ENCODE data around the gene COL9A1. TPM values are rescaled to one million over a fixed set of nuclear protein-coding genes. Genes with fewer than 3 reads are reported as not detected.
"Not testable (repeated sequence)": the region's sequence is repeated elsewhere in the genome, so short reads cannot be mapped to it uniquely, and the experiment has no call there.

COL9A1 gene
- polyA plus RNA-seq, 1 of the 3 experiments (the other 2 are of a cell fraction): 0.05 TPM

- no peak overlapping the region for H3K4me2 ChIP-seq
- H3K9me3 ChIP-seq: no peaks in the 10 kb centered on the region
- CTCF ChIA-PET: interaction anchor here (1.0 to 1.5 kb wide), 4 partner anchors 23 to 125 kb away, joined by 3 to 5 read pairs (median 4); no protein-coding TSS in a partner anchor
- POLR2A ChIA-PET: no interaction called here
- DNase-seq: no peak
- H3F3A ChIP-seq (replicated peaks; ENCODE audit: insufficient read depth): no peaks in the 10 kb centered on the region
- no peak overlapping the region for H2AFZ ChIP-seq (ENCODE audit: low read depth)
- H4K20me1 ChIP-seq (ENCODE audit: insufficient read depth): no peaks in the 10 kb centered on the region
- no peak overlapping the region for H3K9ac ChIP-seq
- H3K4me1 ChIP-seq (ENCODE audit: control insufficient read depth in 1 of 2, insufficient read depth in 2 of 2, low read depth in 1 of 2, low read length in 1 of 2): no peaks in the 10 kb centered on the region
- H3K9me2 ChIP-seq: no peaks in the 10 kb centered on the region
- H3K4me3 ChIP-seq (ENCODE audit: low read depth in 2 of 2, low read length in 1 of 2): no peak overlapping the region
- H3K27me3 ChIP-seq (ENCODE audit: insufficient read depth): no peaks in the 10 kb centered on the region
- no peaks in the 10 kb centered on the region for H3K36me3 ChIP-seq (replicated peaks in 1 of 2; ENCODE audit: control insufficient read depth in 1 of 2, insufficient read depth in 2 of 2, low read length in 1 of 2)
- no peaks in the 10 kb centered on the region for H3K79me2 ChIP-seq (ENCODE audit: insufficient read depth)
- H3K27ac ChIP-seq (ENCODE audit: low read depth in 2 of 2, low read length in 1 of 2): no peak overlapping the region
- 43% methylated on average over 1 of the region's 1 CpG for WGBS (ENCODE audit: low lambda C conversion rate)
- TF ChIP-seq, protein P1, sequence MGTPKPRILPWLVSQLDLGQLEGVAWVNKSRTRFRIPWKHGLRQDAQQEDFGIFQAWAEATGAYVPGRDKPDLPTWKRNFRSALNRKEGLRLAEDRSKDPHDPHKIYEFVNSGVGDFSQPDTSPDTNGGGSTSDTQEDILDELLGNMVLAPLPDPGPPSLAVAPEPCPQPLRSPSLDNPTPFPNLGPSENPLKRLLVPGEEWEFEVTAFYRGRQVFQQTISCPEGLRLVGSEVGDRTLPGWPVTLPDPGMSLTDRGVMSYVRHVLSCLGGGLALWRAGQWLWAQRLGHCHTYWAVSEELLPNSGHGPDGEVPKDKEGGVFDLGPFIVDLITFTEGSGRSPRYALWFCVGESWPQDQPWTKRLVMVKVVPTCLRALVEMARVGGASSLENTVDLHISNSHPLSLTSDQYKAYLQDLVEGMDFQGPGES (IDR thresholded peaks at IDR 0.05; ENCODE audit: low read depth, low read length): no peak
- TF ChIP-seq JUND (IDR thresholded peaks at IDR 0.05) (no peak), NFIC (IDR thresholded peaks at IDR 0.05; ENCODE audit: borderline replicate concordance) (no peak), GATA2 (CRISPR knock-in tag; IDR thresholded peaks at IDR 0.05) (no peak), EP300 (IDR thresholded peaks at IDR 0.05; ENCODE audit: borderline replicate concordance in 1 of 2, low read depth in 1 of 2, low read length in 1 of 2) (no peak), RFX5 (IDR thresholded peaks at IDR 0.05; ENCODE audit: low read length) (no peak), FOXJ3 (CRISPR knock-in tag; IDR thresholded peaks at IDR 0.05) (no peak), GABPA (IDR thresholded peaks at IDR 0.05; ENCODE audit: low read depth) (no peak), ELF1 (IDR thresholded peaks at IDR 0.05) (no peak), TEAD4 (IDR thresholded peaks at IDR 0.05; ENCODE audit: borderline replicate concordance, insufficient read depth) (no peak), FOXM1 (IDR thresholded peaks at IDR 0.05; ENCODE audit: low read depth) (no peak), CTCF (IDR thresholded peaks at IDR 0.05) (no peak), NRF1 (IDR thresholded peaks at IDR 0.05; ENCODE audit: low read depth, low read length) (no peak), TAF1 (IDR thresholded peaks at IDR 0.05; ENCODE audit: borderline replicate concordance, low read depth, low read length) (no peak), RXRA (IDR thresholded peaks at IDR 0.05; ENCODE audit: borderline replicate concordance, low read depth) (no peak)
- TF ChIP-seq, protein P2, sequence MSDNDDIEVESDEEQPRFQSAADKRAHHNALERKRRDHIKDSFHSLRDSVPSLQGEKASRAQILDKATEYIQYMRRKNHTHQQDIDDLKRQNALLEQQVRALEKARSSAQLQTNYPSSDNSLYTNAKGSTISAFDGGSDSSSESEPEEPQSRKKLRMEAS (IDR thresholded peaks at IDR 0.05; ENCODE audit: low read depth): no peak
Observed at GRCh38 chr6:70345619-70346018, 42.7 kb upstream of the COL9A1 start.

GRCh38 chr6:70343313-70343712 is 40.4 kb upstream of the COL9A1 start:
- Histone ChIP-seq H3K36me3 (replicated peaks in 1 of 2; ENCODE audit: control insufficient read depth in 1 of 2, insufficient read depth in 2 of 2, low read length in 1 of 2) (no peaks in the 10 kb centered on the region), H3K4me2 (no peak overlapping the region), H3K9me3 (no peaks in the 10 kb centered on the region), H4K20me1 (ENCODE audit: insufficient read depth) (no peaks in the 10 kb centered on the region), H3K4me3 (ENCODE audit: low read depth in 2 of 2, low read length in 1 of 2) (no peak overlapping the region), H3K9ac (no peak overlapping the region), H3K4me1 (ENCODE audit: control insufficient read depth in 1 of 2, insufficient read depth in 2 of 2, low read depth in 1 of 2, low read length in 1 of 2) (no peaks in the 10 kb centered on the region), H2AFZ (ENCODE audit: low read depth) (no peak overlapping the region), H3K27ac (ENCODE audit: low read depth in 2 of 2, low read length in 1 of 2) (no peak overlapping the region), H3F3A (replicated peaks; ENCODE audit: insufficient read depth) (no peaks in the 10 kb centered on the region), H3K79me2 (ENCODE audit: insufficient read depth) (no peaks in the 10 kb centered on the region), H3K27me3 (ENCODE audit: insufficient read depth) (no peaks in the 10 kb centered on the region), H3K9me2 (no peaks in the 10 kb centered on the region)
- WGBS (ENCODE audit: low lambda C conversion rate): 57% methylated on average over 2 of the region's 2 CpGs
- ChIA-PET CTCF (interaction anchor here (1.6 kb wide), 1 partner anchor 26 kb away, joined by 6 read pairs; no protein-coding TSS in a partner anchor), POLR2A (no interaction called here)
- TF ChIP-seq FOSL2 (IDR thresholded peaks at IDR 0.05; ENCODE audit: borderline replicate concordance, low read depth): no peak
- no peak for DNase-seq

DNA sequence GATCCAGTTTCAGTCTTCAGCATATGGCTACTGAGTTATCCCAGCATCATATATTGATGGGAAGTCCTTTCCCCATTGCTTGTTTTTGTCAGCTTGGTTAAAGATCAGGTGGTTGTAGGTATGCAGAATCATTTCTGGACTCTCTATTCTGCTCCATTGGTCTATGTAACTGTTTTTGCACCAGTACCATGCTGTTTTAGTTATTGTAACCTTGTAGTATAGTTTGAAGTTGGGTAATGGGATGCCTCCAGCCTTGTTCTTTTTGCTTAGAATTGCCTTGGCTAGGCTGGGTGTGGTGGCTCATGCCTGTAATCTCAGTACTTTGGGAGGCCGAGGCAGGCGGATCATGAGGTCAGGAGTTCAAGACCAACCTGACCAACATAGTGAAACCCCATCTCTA is 36.9 kb upstream of the COL9A1 start:
- 85% methylated on average over 2 of the region's 2 CpGs for WGBS (ENCODE audit: low lambda C conversion rate)

More for the DNA sequence above, 36.9 kb upstream of the COL9A1 start:
- H3K79me2 ChIP-seq (ENCODE audit: insufficient read depth); H3K4me3 ChIP-seq (ENCODE audit: low read depth in 2 of 2, low read length in 1 of 2); POLR2A ChIA-PET; H3K4me2 ChIP-seq; CTCF ChIA-PET; H4K20me1 ChIP-seq (ENCODE audit: insufficient read depth); DNase-seq; H3K9me3 ChIP-seq; H3F3A ChIP-seq (replicated peaks; ENCODE audit: insufficient read depth); H2AFZ ChIP-seq (ENCODE audit: low read depth); H3K9ac ChIP-seq; H3K36me3 ChIP-seq (replicated peaks in 1 of 2; ENCODE audit: control insufficient read depth in 1 of 2, insufficient read depth in 2 of 2, low read length in 1 of 2); H3K27ac ChIP-seq (ENCODE audit: low read depth in 2 of 2, low read length in 1 of 2); H3K27me3 ChIP-seq (ENCODE audit: insufficient read depth); H3K9me2 ChIP-seq; H3K4me1 ChIP-seq (ENCODE audit: control insufficient read depth in 1 of 2, insufficient read depth in 2 of 2, low read depth in 1 of 2, low read length in 1 of 2): not testable (repeated sequence)
